Measurements from ENCODE around the gene MRGPRG.

The MRGPRG gene

GRCh38 chr11:3189196-3189843, 29.3 kb downstream of the MRGPRG start:
- TF ChIP-seq POLR2A (IDR thresholded peaks at IDR 0.05; ENCODE audit: low read depth, low read length): no peak
- FAIRE-seq (no peak), DNase-seq (ENCODE audit: insufficient read length, low spot score) (no peak)

GRCh38 chr11:3188496-3189195, 30.0 kb downstream of the MRGPRG start:
- TF ChIP-seq POLR2A (IDR thresholded peaks at IDR 0.05; ENCODE audit: low read depth, low read length): no peak
- DNase-seq (ENCODE audit: insufficient read length, low spot score) (no peak), FAIRE-seq (no peak)

DNA sequence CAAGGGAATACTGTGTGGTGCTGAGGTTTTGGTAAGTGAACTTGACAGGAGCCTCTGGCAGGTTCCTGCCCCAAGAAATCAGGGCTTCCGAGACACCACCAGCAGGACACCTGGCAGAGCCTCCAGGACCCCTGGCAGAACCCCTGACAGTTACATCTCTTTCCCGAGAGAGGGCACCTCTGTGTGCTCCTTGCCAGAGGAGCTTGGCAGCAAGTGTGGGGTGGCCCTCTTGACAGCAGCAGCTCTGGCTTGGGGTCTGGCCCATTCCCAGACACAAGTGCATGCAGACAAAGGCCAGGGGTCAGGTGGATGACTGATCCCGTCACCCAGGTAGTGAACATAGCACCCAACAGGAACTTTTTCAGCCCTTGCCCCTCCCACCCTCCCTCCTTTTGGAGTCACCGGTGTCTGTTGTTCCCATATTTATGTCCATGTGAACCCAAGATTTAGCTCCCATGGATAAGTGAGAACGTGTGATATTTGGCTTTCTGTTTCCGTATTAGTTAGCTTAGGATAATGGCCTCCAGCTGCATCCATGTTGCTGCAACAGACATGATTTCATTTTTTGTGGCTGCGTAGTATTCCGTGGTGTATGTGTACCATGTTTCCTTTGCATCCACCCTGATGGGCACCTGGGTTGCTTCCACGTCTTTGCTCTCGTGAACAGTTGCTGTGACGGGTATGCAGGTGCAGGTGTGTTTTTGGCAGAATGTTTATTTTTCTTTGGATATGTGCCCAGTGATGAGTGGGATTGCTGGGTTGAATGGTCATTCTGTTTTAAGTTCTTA, 32.3 kb downstream of the MRGPRG start:
- TF ChIP-seq POLR2A (IDR thresholded peaks at IDR 0.05; ENCODE audit: low read depth, low read length): no peak
- DNase-seq (ENCODE audit: insufficient read length, low spot score) (no peak), FAIRE-seq (no peak)

DNA sequence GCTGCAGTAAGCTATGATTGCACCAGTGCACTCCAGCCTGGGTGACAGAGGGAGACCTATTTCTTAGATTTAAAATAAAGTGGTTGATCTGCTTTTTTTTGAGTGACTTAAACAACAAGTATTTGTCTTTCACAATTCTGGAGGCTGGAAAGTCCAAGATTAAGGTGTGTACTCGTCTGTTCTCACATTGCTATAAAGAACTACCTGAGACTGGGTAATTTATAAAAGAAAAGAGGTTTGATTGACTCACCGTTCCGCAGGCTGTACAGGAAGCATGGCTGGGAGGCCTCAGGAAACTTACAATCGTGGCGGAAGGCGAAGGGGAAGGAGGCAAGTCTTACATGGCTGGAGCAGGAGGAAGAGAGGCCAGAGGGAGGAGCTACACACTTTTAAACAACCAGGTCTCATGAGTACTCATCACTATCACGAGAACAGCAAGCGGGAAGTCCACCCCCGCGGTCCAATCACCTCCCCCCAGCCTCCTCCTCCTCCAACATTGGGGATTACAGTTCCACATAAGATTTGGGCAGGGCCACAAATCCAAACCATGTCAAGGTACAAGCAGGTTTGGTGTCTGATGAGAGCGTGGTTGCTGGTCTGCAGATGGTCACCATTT, 33.8 kb downstream of the MRGPRG start:
- FAIRE-seq (no peak), DNase-seq (ENCODE audit: insufficient read length, low spot score) (no peak)
- no peak for TF ChIP-seq POLR2A (IDR thresholded peaks at IDR 0.05; ENCODE audit: low read depth, low read length)

DNA sequence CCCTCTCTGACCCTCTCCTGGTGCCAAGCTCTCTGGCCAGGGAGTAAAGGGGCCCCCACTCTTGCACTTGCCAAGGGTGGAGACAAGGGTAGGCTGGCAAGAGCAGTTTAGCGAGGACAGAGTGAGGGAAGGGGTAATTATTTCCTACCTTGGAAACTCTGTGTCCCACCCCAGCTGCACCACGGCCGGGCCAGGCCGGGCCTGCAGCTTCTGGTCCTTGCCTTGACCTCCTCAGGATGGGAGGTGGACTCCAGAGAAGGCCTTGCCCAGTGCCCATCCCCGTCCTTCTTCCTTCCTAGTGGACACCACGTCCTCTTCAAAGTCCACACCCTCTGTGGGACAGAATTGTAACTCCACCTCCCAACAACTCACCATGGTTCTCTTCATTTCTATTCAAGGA, 35.1 kb downstream of the MRGPRG start:
- FAIRE-seq (no peak), DNase-seq (ENCODE audit: insufficient read length, low spot score) (no peak)
- no peak for TF ChIP-seq POLR2A (IDR thresholded peaks at IDR 0.05; ENCODE audit: low read depth, low read length)

GRCh38 chr11:3182462-3182852, 36.2 kb downstream of the MRGPRG start:
- no peak for TF ChIP-seq POLR2A (IDR thresholded peaks at IDR 0.05; ENCODE audit: low read depth, low read length)
- no peak for DNase-seq (ENCODE audit: insufficient read length, low spot score)
- FAIRE-seq: no peak

DNA sequence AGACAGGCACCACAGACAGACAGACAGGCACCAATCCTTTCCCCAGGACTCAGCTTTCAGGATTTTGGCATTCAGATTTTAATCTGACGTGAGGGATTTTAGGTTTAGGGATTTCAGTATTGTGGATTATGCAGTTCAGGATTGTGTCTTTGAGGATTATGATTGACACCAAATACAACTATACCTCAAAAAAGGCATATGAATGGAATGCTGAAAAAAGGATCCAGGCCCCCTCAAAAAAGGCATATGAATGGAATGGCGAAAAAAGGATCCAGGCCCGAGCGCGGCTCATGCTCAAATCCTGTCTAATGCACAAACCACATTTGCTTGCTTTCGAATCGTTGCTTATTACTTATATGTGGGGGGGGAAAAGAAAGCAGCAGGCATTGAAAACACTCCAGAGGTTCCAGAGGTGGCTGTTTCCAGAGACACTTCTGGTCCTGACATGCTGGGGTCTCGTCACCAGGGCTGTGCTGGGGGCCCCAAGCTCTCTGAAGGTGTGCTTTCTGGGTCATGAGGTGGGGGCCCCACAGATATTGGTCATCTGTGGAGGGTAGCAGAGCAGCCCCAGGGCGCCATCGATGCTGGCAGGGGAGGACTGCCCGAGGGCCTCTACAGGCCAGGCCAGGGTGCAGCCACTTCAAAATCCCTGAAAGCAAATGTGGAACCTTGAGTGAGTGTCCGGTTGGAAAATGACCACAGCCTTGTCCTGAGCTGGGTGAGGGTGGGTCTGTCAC, 36.7 kb downstream of the MRGPRG start:
- TF ChIP-seq POLR2A (IDR thresholded peaks at IDR 0.05; ENCODE audit: low read depth, low read length): no peak
- DNase-seq (ENCODE audit: insufficient read length, low spot score): no peak
- FAIRE-seq: no peak

DNA sequence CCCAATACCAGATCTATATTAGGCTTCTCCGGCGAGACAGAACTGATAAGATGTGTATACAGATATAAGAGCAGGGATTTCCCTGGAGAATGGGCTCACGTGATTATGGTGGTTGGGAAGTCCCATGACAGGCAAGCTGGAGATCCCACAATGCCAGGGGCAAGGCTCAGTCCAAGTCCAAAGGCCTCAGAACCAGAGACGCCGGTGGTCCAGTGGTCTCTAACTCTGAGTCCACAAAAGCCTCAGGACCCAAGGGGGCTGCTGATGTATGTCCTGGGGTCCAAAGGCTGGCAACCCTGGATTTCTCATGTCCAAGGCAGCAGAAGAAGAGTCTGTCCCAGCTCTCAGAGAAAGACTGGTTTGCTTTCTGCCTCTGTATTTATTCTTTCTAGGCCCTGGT, 37.7 kb downstream of the MRGPRG start:
- no peak for TF ChIP-seq POLR2A (IDR thresholded peaks at IDR 0.05; ENCODE audit: low read depth, low read length)
- DNase-seq (ENCODE audit: insufficient read length, low spot score): no peak
- FAIRE-seq: no peak

DNA sequence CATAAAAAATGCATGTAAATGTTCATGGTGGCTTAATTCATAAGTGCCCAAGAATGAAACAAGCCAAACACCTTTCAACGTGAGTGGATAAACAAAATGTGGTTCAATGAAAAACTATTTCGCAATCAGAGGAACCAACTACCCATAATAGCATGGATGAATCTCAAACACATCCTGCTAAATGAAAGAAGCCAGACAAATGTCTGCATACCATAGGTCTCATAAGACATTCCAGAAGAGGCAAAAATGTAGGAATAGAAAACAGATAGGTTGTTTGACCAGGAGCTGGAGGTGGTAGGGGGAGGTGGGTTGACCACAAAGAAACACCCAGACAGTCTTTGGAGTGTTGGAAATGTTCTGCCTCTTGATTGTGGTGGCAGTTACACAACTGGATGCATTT, 40.3 kb downstream of the MRGPRG start:
- FAIRE-seq (no peak), DNase-seq (ENCODE audit: insufficient read length, low spot score) (no peak)
- no peak for TF ChIP-seq POLR2A (IDR thresholded peaks at IDR 0.05; ENCODE audit: low read depth, low read length)

DNA sequence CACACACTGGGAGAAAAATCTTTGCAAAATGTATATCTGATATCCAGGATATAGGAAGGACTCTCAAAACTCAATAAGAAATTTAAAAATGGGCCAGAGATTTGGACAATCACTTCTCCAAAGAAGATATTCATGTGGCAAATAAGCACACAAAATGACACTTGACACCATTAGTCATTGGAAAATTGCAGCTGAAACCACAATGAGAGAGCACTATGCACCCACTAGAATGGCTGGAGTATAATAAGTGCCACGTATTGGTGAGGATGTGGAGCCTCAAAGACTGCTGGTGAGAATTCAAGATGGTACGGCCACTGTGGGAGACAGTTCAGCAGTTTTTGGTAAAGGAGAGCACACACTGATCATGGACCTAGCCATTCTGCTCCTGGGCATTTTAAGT, 40.7 kb downstream of the MRGPRG start:
- no peak for TF ChIP-seq POLR2A (IDR thresholded peaks at IDR 0.05; ENCODE audit: low read depth, low read length)
- DNase-seq (ENCODE audit: insufficient read length, low spot score) (no peak), FAIRE-seq (no peak)

- FAIRE-seq: no peak
- TF ChIP-seq POLR2A (IDR thresholded peaks at IDR 0.05; ENCODE audit: low read depth, low read length): no peak
- DNase-seq (ENCODE audit: insufficient read length, low spot score): no peak
Observed at GRCh38 chr11:3176487-3176886, 42.1 kb downstream of the MRGPRG start.

DNA sequence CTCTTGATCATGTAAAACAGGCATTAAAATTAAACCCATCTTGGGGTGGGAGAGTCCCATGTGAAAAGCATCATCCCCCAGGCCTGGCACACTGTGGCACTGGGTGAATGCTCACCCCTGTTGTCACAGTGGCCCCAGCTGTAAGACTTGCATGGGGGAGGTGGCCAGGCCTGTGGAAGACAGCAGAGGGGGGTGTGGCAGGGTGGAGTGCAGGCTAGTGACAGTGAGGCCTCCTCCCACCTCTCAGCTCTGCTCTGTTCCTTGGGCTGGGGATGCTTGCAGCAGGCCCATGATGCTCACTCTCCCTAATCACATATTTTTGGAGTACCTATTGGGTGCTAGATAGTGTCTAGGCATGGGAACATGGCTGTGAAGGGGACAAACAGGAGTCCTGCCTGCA, 43.4 kb downstream of the MRGPRG start:
- no peak for FAIRE-seq
- no peak for TF ChIP-seq POLR2A (IDR thresholded peaks at IDR 0.05; ENCODE audit: low read depth, low read length)
- no peak for DNase-seq (ENCODE audit: insufficient read length, low spot score)

- no peak for TF ChIP-seq POLR2A (IDR thresholded peaks at IDR 0.05; ENCODE audit: low read depth, low read length)
- no peak for DNase-seq (ENCODE audit: insufficient read length, low spot score)
- FAIRE-seq: no peak
Observed at GRCh38 chr11:3174387-3174786, 44.2 kb downstream of the MRGPRG start.

DNA sequence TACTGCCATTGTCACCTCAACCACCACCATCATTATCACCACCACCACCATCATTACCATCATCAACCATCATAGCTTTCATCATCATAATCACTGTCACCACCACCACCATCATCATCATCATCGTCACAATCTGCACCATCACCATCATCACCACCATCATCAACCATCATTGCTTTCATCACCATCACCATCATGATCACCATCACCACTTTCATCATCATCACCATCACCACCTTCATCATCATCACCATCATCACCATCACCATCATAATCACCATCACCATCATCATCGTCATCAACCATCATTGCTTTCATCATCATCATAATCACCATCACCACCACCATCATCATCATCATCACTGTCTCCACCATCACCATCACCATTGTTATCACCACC, 44.8 kb downstream of the MRGPRG start:
- no peak for FAIRE-seq
- DNase-seq (ENCODE audit: insufficient read length, low spot score): no peak
- TF ChIP-seq POLR2A (IDR thresholded peaks at IDR 0.05; ENCODE audit: low read depth, low read length): no peak
